GM12873 (cell line): ENCODE measurements around the gene DDI2.

Source experiments
- CTCF ChIP-seq: IDR thresholded peaks from 2 replicates; pipeline ENCODE4 v1.5.1; 2012; ENCODE audit warnings: low read depth, mild to moderate bottlenecking, moderate library complexity, low read length, control low read depth; ENCODE audit not compliant: insufficient read depth; ENCODE audit errors: missing control alignments

The DDI2 gene

DNA sequence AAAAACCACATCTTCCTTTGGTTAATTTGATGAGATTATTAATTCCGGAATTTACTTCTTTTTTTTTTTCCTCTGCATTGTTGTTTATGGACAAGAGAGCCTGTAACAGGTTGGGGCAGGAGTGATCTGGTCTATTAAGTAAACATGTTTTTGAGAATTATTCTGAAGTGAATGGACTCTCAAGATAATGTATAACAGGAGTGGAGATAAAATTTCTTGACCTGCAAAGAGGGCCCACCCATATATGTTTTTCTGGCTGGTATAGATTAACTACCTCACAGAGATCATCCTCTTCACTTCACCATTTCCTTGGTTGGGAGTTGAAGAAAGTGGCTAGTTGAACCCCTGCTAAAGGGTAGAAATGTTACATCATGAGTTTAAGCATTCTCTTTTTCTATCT is 10.7 kb downstream of the DDI2 start:
- no peak for TF ChIP-seq CTCF

DNA sequence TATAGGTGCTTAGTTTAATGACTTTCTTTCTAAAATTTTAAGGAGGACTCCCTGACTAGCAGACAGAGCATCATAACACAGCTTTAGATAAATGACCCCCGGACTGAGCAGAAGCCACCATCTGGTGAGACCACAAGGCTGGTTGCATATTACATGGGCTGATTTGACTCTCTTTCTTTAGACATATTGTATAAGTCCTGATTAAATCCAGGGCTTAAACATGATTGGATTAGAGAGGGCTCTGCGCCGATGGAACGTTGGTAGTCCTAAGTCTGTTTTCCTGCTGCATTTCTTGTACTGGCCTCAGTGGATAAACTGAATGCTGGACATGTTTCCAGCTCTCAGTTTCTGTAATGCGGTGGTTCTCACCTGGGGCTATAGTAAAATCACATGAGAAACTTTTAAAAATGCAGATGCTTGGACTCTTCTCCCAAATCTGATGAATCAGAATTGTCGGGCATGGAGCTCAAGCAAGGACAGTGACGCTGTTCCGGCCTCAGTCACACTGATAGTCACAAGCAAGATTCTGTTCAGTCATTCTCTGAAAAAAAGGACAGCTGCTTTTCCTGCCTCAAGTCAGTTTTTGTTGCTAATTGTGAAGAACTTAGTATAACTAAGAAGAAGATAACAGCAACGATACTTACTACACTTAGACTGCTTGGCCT is 16.6 kb downstream of the DDI2 start:
- TF ChIP-seq CTCF: no peak

- no peak for TF ChIP-seq CTCF
Observed at GRCh38 chr1:15636436-15636835, 19.2 kb downstream of the DDI2 start.

DNA sequence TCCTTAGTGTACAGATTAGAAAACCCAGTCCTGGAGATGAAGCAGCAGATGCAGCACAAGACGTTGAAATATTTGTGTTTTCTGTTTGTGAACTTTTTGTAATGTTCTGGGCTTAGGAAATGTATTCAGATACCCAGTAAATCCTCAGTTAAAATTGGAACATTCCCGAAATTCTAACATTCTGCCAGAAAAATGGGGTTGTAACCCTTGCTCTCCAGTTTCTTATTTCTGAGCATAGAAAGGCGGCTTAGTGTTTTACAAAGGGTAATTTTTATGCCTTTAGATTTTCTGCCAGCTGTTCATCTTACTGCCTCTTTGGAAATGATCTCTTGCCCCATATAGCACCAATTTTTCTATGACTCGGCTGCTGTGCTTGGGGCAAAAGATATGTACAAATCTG is 20.6 kb downstream of the DDI2 start:
- no peak for TF ChIP-seq CTCF

DNA sequence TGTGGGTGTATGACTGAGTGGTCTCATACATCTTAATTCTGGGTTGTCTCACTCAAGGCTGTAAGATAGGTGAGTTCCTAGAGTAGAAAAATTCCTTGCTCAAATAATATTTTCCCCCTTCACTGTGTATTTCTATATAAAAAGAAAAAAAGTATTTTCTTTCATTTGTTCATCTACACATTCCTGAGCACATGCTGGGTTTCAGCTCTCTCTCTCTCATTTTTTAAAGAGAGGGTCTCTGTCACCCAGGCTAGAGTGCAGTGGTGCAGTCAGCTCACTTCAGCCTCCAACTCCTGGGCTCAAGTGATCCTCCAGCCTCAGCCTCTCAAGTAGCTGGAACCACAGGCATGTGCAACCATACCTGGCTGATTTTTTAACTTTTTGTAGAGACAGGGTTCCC is 22.0 kb downstream of the DDI2 start:
- no peak for TF ChIP-seq CTCF

DNA sequence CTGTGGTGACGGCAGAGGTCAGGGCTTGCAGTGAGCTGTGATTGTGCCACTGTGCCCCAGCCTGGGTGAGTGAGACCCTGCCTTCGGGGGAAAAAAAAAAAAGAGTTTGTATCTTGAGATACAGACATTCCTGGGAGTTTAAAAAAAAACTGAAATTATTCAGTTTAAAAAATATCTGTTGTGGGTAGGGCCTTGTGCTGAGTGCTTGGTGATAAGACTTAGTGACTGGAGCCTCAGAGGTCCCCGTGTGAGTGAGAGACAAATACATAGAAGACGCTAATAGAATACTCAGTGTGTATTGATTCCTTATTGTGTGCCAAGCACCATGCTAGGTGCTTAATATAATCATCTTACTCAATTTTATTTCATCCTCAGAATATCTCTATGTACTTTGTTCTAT is 22.7 kb downstream of the DDI2 start:
- TF ChIP-seq CTCF: no peak

DNA sequence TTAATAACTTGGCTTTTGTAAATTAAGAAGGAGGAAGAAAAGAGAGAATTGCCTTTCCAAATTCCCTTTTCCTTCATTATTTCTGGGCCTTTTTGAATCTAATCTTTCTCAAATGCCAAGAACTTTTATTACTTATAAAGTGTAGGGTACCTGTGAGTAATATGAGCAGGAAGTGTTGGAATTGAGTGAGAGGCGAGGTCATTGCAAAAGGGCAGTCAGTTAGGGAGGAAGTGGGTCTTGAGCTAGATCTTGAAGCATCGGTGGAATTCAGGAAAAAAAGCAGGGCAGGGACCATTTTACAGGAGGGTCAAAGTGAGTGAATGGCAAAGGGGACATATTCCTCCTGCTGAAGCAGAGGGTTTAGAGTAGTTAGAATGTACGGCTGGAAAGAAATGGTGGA is 23.4 kb downstream of the DDI2 start:
- TF ChIP-seq CTCF: no peak
